HG03565 (cell line): ENCODE data around the gene ULK4.
A peak's percentile ranks its signal among the peaks of the same experiment; 100 is the strongest.
"Not testable (repeated sequence)": the region's sequence is repeated elsewhere in the genome, so short reads cannot be mapped to it uniquely, and the experiment has no call there.

Experiments used
- ATAC-seq: cut with Tn5 transposase; IDR thresholded peaks from one replicate; pipeline ENCODE4 v1.9.1; 2021; ENCODE audit warnings: mild to moderate bottlenecking, moderate library complexity; ENCODE audit not compliant: unreplicated experiment

ULK4 gene

GRCh38 chr3:41874022-41874421, 87.9 kb downstream of the ULK4 start:
- ATAC-seq: no peak

- ATAC-seq: no peak
These were observed 89.7 kb downstream of the ULK4 start for GRCh38 chr3:41872157-41872556.

GRCh38 chr3:41867533-41867932, 94.4 kb downstream of the ULK4 start:
- ATAC-seq: no peak

- no peak for ATAC-seq
These were observed 95.6 kb downstream of the ULK4 start for GRCh38 chr3:41866298-41866697.

GRCh38 chr3:41863024-41863423, 98.9 kb downstream of the ULK4 start:
- ATAC-seq: no peak

- ATAC-seq: not testable (repeated sequence)
These were observed 101.4 kb downstream of the ULK4 start for GRCh38 chr3:41860489-41860888.

- ATAC-seq: no peak
These were observed 106.9 kb downstream of the ULK4 start for GRCh38 chr3:41854956-41855355.

- no peak for ATAC-seq
These were observed 108.2 kb downstream of the ULK4 start for GRCh38 chr3:41853540-41854196.

- ATAC-seq: no peak
These were observed 112.9 kb downstream of the ULK4 start for GRCh38 chr3:41848753-41849574.

- no peak for ATAC-seq
These were observed 114.2 kb downstream of the ULK4 start for GRCh38 chr3:41847679-41848078.

GRCh38 chr3:41846850-41847249, 115.1 kb downstream of the ULK4 start:
- no peak for ATAC-seq

GRCh38 chr3:41845826-41846225, 116.1 kb downstream of the ULK4 start:
- no peak for ATAC-seq

- ATAC-seq: not testable (repeated sequence)
These were observed 117.6 kb downstream of the ULK4 start for GRCh38 chr3:41844256-41844655.

- ATAC-seq: not testable (repeated sequence)
These were observed 120.8 kb downstream of the ULK4 start for GRCh38 chr3:41840936-41841668.

- ATAC-seq: peak; percentile 90
These were observed 125.4 kb downstream of the ULK4 start for GRCh38 chr3:41836360-41837134.

GRCh38 chr3:41833628-41834027, 128.3 kb downstream of the ULK4 start:
- ATAC-seq: no peak

GRCh38 chr3:41819236-41819635, 142.7 kb downstream of the ULK4 start:
- ATAC-seq: no peak

- no peak for ATAC-seq
These were observed 153.3 kb downstream of the ULK4 start for GRCh38 chr3:41808618-41809017.

- ATAC-seq: no peak
These were observed 153.8 kb downstream of the ULK4 start for GRCh38 chr3:41808152-41808551.

GRCh38 chr3:41794748-41795589, 166.9 kb downstream of the ULK4 start:
- ATAC-seq: no peak
